ELF-1 (cell line): ENCODE data around the gene TRABD.

Experiments
- DNase-seq: peaks from one replicate; pipeline ENCODE4 v3.0.0-alpha.2; 2016; ENCODE audit warnings: low read depth, low spot score

The TRABD gene

DNA sequence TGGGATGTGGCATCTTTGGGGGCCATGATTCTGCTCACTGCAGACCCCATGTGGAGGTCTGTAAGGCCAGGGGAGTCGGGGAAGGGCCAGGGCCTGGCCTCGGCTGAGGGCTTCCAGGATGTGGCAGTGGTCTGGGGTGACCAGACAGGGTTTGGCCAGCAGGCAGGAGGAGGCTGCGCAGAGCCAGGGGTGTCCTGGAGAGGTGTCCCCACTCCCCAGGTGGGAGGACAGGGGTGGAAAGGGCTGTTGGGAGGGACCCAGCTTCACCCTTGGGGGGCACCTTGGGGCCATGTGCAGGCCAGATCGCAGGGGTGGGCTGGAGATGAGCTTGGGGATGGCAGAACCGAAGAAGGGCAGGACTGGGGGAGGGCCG, 11.7 kb upstream of the TRABD start:
- DNase-seq, result no peak

DNA sequence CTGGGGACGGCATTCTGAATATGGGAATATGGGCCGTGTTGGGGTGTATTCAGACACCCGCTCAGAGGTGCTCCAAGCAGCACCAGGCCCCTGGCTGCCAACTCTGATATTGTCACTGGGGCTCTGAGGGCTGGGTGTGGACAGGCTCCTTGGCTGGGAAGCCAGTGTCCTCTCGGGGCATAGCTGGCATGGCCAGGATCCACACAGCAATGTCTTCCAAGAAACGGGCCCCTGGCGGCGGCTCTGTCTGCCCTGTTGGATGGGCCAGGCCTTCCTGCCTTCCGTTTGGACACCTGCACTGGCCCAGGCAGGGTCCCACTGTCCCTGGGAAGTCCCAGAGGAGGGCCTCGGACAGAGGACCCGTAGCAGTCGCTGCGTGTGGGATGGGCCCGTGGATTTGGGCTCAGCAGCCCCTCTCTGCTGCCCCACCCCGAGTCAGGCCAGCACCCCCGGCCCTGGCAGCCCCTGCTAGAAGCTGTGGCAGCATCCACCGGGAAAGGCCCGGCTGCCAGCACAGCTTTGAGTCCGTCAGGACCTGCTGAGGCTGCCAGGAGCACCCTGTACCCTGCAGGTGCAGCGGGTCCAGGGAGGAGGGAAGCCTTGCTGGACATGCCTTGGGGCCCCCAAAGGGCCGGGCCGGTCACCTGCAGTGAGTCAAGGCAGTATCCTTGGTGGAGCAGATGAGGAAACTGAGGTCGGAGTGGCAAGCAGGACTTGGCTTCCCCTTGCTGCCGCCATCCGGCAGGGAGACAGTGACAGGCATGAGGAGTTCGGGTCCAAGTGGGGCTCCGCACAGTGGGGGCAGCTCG, 11.1 kb upstream of the TRABD start:
- no peak for DNase-seq

DNA sequence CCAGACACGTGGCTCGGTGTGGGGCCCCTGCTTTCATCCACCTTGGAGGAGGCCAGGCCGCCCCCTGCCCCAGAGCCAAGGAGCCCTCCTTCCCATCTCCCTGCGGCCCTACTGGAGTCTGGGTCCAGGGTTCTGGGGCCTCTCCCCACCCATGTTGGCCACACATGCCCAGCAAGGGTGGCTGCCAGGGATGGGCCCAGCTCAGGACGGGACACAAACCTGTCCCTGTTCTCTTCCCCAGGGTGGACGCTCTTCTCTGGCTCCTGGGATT, 10.6 kb upstream of the TRABD start:
- DNase-seq, result no peak

DNA sequence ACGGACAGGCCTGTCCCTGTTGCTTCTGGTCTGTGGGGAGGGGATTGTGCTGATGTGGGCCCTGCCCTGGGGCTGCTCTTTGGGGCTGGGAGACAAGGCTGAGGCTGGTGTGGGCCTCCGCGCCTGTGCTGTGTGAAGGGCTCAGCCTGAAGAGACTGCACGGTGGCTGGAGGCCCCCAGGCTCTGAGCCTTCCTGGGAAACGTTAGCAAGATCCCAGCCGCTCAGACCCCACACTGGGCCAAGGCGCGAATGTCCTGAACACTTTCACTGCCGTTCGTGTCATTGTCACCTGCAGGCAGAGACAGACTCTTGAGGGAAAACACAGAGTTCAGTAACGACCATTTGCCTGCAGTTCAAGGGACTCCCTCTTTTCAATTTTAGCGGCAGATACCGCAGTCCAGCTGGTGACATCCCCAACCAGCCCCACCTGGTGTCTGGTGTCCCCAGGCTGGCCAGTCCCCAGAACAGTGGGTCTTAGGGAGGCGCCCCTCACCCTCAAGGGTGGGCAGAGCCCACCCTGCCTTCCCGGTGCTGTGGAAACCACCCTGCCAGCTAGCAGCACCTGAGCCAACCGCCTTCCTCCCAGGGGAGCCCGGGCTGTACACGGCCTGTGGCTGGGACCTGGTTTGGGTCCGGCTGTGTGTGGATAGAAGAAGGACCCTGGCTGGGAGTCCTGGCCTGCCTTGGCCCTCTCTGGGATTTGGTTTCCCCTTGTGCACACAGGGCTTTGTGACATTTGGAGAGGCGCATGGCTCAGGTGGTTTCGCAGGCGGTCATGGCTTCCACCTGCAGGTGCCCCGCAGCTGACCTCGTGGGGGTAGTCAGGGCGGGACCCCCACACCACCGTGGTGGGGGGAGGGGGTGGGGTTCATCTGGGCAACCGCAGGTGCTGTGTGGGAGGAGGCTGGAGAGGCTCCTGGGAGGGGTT, 9.5 kb upstream of the TRABD start:
- DNase-seq, result peak; percentile 67

DNA sequence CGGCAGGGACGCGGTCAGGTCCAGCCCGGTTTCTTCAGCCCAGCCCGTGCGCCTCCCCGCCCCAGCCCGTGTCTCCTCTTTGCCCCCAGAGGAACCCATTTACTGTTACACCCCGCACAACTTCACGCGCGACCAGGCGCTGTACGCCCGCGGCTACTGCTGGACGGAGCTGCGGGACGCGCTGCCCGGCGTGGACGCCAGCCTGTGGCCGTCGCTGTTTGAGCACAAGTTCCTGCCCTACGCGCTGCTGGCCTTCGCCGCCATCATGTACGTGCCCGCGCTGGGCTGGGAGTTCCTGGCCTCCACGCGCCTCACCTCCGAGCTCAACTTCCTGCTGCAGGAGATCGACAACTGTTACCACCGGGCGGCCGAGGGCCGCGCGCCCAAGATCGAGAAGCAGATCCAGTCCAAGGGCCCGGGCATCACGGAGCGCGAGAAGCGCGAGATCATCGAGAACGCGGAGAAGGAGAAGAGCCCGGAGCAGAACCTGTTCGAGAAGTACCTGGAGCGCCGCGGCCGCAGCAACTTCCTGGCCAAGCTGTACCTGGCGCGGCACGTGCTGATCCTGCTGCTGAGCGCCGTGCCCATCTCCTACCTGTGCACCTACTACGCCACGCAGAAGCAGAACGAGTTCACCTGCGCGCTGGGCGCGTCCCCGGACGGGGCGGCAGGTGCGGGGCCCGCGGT, 8.7 kb upstream of the TRABD start:
- DNase-seq, result no peak

DNA sequence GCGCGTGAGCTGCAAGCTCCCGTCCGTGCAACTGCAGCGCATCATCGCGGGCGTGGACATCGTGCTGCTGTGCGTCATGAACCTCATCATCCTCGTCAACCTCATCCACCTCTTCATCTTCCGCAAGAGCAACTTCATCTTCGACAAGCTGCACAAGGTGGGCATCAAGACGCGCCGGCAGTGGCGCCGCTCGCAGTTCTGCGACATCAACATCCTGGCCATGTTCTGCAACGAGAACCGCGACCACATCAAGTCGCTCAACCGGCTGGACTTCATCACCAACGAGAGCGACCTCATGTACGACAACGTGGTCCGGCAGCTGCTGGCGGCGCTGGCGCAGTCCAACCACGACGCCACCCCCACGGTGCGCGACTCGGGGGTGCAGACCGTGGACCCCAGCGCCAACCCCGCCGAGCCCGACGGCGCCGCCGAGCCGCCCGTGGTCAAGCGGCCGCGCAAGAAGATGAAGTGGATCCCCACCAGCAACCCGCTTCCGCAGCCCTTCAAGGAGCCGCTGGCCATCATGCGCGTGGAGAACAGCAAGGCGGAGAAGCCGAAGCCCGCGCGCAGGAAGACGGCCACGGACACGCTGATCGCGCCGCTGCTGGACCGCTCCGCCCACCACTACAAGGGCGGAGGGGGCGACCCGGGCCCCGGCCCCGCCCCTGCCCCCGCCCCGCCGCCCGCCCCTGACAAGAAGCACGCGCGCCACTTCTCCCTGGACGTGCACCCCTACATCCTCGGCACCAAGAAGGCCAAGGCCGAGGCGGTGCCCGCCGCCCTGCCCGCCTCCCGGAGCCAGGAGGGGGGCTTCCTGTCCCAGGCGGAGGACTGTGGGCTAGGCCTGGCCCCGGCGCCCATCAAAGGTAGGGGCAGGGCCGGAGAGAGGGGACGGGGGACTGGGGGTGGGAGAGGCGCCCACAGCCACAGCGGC, 7.9 kb upstream of the TRABD start:
- DNase-seq, result no peak

- DNase-seq, result no peak
Observed at GRCh38 chr22:50178471-50178864, 7.2 kb upstream of the TRABD start.

DNA sequence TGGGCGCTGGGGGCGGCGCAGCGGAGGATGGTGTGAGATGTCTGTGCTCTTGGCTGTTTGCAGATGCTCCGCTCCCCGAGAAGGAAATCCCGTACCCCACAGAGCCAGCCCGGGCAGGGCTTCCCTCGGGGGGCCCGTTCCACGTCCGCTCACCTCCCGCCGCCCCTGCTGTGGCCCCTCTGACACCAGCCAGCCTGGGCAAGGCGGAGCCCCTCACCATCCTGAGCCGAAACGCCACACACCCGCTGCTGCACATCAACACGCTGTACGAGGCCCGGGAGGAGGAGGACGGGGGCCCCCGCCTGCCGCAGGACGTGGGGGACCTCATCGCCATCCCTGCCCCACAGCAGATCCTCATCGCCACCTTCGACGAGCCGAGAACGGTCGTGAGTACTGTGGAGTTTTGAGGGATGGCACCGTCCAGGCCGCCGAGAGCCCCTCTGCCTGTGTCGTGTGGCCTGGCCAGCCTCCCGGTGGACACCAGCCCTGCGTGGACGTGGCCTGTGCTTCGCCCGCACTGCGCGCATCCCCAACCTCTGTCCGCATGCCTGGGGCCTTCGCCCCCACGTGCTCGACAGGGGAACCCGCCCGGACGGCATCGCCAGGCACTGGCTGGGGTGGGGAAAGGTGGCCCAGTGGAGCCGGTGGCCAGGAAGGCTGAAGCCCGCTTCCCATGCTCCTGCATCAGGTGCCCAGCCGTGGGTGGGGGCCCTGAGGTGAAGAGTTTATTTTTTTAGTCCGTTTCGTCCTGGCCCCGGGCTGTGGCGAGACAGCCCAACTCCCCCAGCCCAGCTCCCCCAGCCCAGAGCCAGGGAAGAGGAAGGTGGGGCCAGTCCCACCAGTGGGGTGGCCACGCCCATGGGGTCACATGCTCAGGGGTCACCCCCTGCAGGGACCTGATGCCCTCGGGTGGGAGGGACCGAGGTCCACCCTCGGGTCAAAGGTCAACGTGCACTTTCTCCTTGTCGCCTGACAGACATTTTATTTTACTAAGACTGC, 6.5 kb upstream of the TRABD start:
- DNase-seq, result no peak

DNA sequence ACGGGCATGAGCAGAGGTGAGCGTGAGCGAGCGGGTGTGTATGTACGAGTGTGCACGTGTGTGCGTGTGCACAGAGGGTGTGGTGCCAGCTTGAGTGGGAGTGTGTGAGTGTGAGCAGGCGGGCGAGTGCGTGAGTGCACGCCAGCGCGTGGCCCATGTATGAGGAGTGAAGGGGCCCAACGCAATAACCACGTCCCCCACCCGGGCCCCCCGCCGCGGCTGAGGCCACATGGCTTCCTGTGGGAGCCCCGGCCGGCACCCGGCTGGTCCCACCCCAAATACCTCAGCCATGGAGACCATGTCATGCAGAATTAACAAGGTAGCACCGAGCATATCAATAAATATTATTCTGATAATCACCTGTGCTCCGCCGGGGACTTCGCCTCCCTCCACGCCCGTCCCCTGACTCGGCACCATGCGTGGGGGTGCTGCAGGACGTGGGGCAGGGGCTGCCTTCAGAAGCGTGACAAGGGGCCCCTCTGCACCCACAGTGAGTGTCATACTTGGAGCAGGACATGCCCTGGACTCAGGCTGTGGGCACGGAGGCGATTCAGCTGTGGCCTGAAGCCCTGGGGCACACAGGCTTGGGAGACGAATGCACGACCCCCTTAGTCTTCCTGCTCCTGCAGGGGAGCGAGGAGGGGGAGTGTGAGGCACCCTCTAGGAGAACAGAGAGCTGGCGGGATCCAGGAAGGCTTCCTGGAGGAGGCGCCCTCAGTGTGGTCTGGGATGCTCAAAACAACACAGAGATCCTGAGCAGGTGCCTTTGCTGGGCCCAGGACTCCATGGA, 5.6 kb upstream of the TRABD start:
- DNase-seq, result no peak

DNA sequence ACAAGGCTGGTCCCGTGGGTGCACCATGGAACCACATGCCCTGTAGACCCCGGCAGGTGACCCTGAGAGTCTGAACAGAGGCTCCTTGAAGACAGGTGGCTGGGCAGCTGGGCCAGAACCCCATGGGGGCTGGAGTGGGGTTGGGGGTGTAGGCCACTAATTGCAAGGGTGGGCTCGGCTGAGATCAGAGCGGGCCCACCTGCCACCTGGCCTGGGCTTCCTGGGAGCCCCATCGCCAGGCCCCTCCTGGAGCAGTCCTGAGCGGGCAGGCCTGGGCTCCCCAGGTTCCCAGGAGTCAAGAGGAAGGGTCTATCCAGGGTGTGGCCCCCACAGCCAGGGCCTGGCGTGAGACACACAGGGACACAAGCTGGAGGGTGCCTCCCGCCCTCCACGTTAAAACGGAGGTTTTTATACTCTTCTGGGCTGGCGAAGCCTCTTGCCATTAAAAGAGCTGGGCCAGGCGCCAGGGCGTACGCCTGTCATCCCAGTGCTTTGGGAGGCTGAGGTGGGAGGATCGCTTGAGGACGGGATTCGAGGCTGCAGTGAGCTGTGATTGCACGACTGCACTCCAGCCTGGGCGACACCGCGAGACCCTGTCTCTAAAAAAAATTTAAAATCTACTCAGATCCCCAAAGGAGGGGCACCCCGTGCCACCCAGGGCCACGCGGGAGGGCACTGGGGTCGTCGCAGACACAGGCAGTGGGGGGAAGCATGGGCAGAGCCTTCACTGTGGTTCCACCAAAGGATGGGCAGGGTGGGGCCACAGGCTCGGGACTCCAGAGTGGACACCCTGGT, 4.8 kb upstream of the TRABD start:
- DNase-seq, result no peak

DNA sequence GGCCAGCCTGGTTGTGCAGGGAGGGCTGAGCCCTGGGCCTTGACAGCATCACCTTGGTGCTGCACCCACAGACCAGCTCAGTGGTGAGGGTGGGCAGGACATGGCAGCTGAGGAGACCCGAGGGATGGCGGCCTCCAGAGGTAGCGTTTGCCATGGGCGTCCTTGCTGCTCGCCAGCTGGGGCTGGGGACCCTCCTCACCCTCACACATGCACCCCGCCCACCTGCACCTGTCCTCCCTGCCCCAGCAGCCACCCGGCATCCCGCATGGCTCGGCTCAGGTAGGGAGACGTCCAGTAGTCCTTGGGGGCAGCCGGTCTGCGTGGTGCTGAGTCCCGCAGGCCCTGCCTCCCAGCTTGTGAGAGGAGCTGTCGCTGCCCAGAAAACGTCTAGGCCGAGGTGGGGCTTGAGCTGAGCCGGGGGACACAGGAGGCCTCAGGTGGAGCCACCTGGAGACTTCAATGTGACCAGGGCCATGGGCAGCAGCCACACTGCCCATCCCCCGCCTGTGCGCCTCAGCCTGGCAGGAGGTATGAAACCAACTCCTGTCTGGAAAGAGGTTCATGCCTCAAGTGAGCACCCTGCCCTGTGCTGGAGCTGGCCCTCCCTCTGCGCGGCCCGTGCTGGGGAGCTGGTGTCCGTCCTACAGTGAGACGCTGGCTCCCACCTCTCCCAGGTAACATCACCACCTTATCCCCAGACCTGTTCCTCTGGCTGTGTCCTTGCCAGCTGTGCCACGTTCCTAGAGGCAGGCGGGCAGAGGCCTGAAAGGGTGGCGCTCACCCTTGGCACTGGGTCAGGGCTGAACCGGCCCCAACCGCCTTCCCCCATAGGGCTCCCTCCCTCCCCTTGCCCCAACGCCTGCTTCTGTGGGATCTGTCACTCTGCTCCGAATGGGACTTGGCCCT, 3.3 kb upstream of the TRABD start:
- no peak for DNase-seq

DNA sequence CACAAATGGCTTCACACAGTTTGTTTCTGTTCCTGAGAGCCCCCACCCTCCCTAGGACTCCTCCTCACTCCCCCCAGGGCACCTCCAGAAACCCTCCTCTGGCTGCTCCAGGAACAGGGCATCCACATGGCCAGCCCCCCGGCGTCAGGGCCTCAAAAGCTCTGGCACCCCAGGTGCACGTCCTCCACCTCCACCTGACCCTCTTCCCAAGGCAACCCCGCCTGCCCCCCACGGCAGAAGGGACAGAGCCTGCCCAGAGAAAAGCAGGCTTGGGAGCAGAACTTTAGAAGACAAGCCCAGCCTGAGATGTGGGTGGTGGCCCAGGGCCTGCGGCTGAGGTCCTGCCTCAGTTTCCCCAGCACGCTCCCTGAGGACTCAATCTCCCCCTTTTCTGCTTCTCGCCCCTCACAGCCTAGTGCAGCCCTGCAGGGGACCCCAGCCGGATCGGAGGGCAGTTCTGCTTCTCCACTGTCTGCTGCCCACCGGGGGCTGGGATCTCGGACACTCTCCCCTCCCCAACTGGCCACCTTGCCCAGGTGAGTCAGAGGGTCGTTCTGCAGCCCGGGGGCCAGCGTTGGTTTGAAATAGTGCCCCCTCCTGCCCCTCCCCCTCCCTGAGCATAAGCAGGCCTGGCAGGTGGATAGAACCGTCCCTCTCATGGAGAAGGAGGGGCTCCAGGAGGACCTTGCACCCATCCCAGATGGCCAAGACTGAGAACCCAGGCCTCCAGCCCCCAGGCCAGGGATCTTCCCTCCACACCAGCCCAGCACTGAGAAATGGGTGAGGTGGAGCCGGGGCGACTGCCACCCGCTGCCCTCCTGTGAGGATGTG, 2.4 kb upstream of the TRABD start:
- DNase-seq, result no peak

DNA sequence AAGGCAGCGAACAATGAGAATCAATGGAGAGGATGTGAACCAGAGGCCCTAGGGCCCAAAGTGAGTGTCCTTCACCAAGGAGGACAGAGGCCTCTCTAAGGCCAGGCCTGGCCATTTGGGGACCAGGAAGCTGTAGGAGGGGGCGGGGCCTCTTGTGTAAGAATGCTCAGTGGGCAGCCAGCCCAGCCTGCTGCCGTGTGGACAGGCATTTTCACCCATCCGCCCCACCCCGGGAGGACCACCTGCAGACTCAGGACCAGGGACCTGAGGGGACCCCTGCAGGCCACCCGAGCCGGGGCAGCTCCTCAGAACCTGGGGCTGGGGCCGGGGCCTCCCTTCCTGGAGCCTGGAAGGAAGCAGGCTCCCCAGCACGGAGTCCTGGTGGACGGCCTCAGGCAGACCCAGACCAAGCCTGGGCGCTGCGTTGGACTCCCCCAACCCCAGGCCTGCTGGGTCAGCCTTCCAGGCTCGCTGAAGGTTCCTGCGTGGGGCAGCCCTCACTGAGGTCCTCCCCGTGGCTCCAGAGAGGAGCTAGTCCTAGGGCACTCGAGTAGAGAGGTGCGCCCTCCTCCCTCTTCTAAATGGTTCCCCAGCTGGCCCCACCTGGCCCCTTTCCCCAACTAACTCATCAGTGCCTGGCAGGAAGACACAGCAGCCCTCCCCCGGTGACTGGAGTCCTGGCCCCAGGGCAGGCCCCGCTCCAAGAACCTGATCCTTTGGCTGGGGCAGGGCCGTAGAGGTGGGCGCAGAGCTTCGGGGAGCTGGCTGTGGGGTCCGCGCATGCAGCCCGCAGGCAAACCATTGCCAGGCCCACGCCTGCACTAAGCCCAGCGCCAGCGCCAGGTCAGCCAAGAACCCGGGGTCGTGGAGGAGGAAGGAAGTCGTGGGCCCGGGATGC, 1.5 kb upstream of the TRABD start:
- DNase-seq, result peak; percentile 57

GRCh38 chr22:50184902-50185374, 775 bp upstream of the TRABD start:
- peak; percentile 47 for DNase-seq

- DNase-seq, result no peak
Observed at GRCh38 chr22:50186181-50186714, 535 bp downstream of the TRABD start.
